ENCODE data around the gene SURF2. TPM values are rescaled to one million over a fixed set of nuclear protein-coding genes. Genes with fewer than 3 reads are reported as not detected.

SURF2 gene
- total and polyA plus RNA-seq, 7 donors = 10.2 to 32.3 (median 18.5) TPM

DNA sequence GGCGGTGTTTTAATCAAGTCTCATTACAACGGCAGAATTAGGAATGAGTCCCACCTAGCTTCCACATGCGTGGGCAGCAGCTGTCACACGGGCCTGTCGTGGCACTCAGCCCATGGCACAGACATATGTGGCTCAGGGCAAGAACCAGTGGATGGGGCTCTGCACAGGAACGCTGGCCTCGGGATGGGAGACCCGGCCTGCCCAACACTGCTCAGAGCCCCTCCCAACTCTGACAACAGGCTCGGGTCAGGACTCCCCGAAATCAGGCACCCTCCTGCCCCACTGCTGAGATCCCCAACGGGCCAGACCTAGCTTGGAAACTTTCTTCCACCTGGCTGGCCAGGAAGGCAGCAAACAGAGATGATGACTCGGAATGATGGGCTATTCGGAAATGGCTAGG is 15.4 kb upstream of the SURF2 start:
- Histone ChIP-seq H3K4me3 (no peak overlapping the region), H3K27me3 (no peaks in the 10 kb centered on the region), H3K27ac (peak overlapping the region in 2 of 4 donors; percentile 4 to 25), H3K9me3 (no peaks in the 10 kb centered on the region), H3K36me3 (peaks cover 33 to 78% (median 47%) of the 10 kb centered on the region in 4 donors), H3K4me1 (peaks cover 0 to 11% (median 9%) of the 10 kb centered on the region in 4 donors)
- 88 to 91% methylated on average over 13 of the region's 13 CpGs for WGBS, 2 donors
- no peak for TF ChIP-seq POLR2AphosphoS5 (IDR thresholded peaks at IDR 0.05)
- TF ChIP-seq, protein P1, sequence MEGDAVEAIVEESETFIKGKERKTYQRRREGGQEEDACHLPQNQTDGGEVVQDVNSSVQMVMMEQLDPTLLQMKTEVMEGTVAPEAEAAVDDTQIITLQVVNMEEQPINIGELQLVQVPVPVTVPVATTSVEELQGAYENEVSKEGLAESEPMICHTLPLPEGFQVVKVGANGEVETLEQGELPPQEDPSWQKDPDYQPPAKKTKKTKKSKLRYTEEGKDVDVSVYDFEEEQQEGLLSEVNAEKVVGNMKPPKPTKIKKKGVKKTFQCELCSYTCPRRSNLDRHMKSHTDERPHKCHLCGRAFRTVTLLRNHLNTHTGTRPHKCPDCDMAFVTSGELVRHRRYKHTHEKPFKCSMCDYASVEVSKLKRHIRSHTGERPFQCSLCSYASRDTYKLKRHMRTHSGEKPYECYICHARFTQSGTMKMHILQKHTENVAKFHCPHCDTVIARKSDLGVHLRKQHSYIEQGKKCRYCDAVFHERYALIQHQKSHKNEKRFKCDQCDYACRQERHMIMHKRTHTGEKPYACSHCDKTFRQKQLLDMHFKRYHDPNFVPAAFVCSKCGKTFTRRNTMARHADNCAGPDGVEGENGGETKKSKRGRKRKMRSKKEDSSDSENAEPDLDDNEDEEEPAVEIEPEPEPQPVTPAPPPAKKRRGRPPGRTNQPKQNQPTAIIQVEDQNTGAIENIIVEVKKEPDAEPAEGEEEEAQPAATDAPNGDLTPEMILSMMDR (IDR thresholded peaks at IDR 0.05) = no peak
- no peak for TF ChIP-seq POLR2A (IDR thresholded peaks at IDR 0.05)
- no peak for TF ChIP-seq EP300 (IDR thresholded peaks at IDR 0.05)
- no peak for DNase-seq
- intact Hi-C loops (cut with DNase I) = no loop called here

DNA sequence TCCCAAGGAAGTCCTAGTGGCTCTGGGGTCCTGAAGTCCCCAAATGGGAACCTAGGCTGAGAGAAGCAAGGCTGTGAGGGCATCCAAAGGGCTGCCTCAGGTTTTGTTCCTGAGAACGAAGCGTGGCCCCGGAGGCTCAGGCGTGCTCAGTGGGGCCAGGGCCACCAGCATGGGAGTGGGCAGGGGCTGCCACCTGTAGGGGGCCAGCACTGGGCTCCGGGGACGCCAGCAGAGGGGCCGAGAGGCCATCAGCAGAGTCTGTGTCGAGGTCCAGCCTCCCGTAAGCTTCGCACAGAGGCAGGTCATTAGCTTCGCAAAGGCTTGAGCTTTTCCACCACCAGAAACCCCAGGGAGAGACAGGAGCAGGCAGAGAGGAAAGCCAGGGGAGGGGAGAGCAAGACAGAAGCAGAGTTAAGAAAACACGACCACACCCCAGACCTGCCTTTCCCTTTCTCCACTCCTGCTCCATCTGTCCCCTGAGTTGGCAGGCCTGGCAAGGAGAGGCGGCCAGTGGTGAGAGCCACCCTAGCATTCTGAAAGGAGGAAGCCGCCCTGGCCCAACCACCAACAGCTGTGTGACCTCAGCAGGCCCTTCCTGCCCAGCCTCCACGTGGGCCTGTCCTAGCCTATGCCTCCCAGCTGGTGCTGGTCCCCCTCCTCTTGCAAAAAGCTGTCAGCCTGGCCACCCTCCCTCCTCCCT is 14.8 kb upstream of the SURF2 start:
- H3K9me3 ChIP-seq = no peaks in the 10 kb centered on the region
- H3K4me1 ChIP-seq = peaks cover 0 to 13% (median 13%) of the 10 kb centered on the region in 4 donors
- 85 to 88% methylated on average over 15 of the region's 15 CpGs for WGBS, 2 donors
- TF ChIP-seq, protein P1 (IDR thresholded peaks at IDR 0.05) = no peak
- TF ChIP-seq EP300 (IDR thresholded peaks at IDR 0.05) = no peak
- no peak for TF ChIP-seq POLR2A (IDR thresholded peaks at IDR 0.05)
- peak in 1 of 4 donors; percentile 33 for TF ChIP-seq POLR2AphosphoS5 (IDR thresholded peaks at IDR 0.05)
- peak overlapping the region in 3 of 4 donors; percentile 4 to 25 (median 25) for H3K27ac ChIP-seq
- H3K27me3 ChIP-seq = no peaks in the 10 kb centered on the region
- peak; percentile 82 for DNase-seq
- intact Hi-C loops (cut with DNase I) = no loop called here
- H3K4me3 ChIP-seq = no peak overlapping the region
- peaks cover 33 to 78% (median 48%) of the 10 kb centered on the region in 4 donors for H3K36me3 ChIP-seq

DNA sequence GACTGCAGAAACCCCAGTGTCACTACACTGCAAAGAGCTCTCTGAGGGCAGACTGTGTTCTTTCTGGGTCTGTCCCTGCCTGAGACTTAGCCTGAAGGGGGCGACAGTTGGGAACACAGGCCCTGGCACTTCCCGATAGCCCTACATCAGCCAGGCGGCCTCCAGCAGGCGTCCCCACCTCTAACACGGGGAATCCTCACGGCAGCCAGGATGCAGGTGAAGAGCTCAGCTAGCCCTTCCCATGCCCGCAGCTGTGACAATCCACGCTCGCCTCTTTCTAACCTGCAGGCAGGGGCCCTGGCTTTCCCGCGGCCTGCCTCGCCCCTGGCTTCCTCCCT is 14.3 kb upstream of the SURF2 start:
- TF ChIP-seq, protein P1 (IDR thresholded peaks at IDR 0.05) = no peak
- TF ChIP-seq EP300 (IDR thresholded peaks at IDR 0.05) (no peak), POLR2AphosphoS5 (IDR thresholded peaks at IDR 0.05) (no peak), POLR2A (IDR thresholded peaks at IDR 0.05) (no peak)
- Histone ChIP-seq H3K27me3 (no peaks in the 10 kb centered on the region), H3K4me3 (no peak overlapping the region), H3K9me3 (no peaks in the 10 kb centered on the region), H3K27ac (no peak overlapping the region), H3K4me1 (peaks cover 0 to 14% (median 14%) of the 10 kb centered on the region in 4 donors), H3K36me3 (peaks cover 33 to 78% (median 48%) of the 10 kb centered on the region in 4 donors)
- DNase-seq = no peak
- intact Hi-C loops (cut with DNase I) = no loop called here
- 83 to 87% methylated on average over 12 of the region's 12 CpGs for WGBS, 2 donors

DNA sequence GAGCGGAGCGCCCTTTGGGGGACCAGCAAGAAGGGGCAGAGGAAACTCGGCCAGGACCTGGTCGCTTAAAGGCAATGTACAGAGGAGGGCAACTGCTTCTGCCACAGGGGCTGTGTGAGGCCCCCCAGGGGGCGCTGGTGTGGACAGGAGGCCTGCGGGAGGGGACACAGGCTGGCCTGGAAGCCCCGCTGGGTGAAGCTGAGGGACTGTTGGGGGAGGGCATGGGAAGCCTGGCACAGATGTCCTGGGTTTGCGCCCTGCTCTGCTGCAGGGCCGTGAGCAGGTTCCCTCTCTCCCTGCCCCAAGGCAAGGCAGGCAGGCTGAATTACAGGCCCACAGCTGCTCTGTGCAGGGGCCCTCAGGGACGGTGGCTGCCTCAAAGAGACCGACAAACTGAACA is 13.8 kb upstream of the SURF2 start:
- H3K27ac ChIP-seq = no peak overlapping the region
- no peaks in the 10 kb centered on the region for H3K9me3 ChIP-seq
- H3K36me3 ChIP-seq = peaks cover 33 to 78% (median 48%) of the 10 kb centered on the region in 4 donors
- peaks cover 0 to 15% (median 14%) of the 10 kb centered on the region in 4 donors for H3K4me1 ChIP-seq
- WGBS, 2 donors = 83 to 88% methylated on average over 11 of the region's 11 CpGs
- DNase-seq = no peak
- intact Hi-C loops (cut with DNase I) = no loop called here
- H3K27me3 ChIP-seq = no peaks in the 10 kb centered on the region
- TF ChIP-seq POLR2A (IDR thresholded peaks at IDR 0.05) (no peak), POLR2AphosphoS5 (IDR thresholded peaks at IDR 0.05) (no peak), EP300 (IDR thresholded peaks at IDR 0.05) (no peak)
- TF ChIP-seq, protein P1 (IDR thresholded peaks at IDR 0.05) = no peak
- no peak overlapping the region for H3K4me3 ChIP-seq

Measured in sigmoid colon (tissue), 7 donors.